IPS DF 4.7 (cell line): ENCODE measurements around the gene NID1.
"Not testable (repeated sequence)": the region's sequence is repeated elsewhere in the genome, so short reads cannot be mapped to it uniquely, and the experiment has no call there.

ENCODE experiments used
- DNase-seq: peaks from one replicate; pipeline ENCODE4 v3.0.0-alpha.2; 2013; ENCODE audit warnings: low spot score; ENCODE audit errors: extremely low read depth

Gene NID1

DNA sequence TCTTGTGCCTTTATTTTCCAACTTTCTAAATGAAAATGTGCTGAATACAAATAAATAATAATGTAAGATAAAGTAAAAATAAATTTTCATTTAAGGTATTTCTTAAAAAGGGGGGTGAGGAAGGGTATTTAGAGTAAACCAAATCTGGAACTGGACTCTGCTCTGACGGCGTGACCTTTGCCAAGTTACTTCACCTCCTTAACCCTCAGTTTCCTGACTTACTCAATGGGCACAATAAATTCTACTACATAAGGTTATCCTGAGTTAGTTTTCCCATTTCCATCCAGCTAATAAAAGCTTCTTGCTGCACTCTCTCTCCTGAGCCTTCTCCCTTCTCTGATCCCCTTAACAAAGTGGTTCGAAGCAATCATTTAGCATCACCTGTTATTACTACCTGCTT, 93.9 kb downstream of the NID1 start:
- DNase-seq: no peak

GRCh38 chr1:235968831-235969230, 96.1 kb downstream of the NID1 start:
- DNase-seq: no peak

DNA sequence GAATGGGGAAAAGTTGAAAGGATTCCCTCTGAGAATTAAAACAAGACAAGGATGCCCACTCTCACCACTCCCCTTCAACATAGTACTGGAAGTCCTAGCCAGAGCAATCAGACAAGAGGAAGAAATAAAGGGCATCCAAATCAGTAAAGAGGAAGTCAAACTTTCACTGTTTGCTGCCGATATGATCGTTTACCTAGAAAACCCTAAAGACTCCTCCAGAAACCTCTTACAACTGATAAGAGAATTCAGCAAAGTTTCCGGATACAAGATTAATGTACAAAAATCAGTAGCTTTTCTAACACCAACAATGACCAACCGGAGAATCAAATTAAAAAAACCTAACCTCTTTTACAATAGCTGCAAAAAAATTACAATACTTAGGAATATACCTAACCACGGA, 98.8 kb downstream of the NID1 start:
- DNase-seq: not testable (repeated sequence)

GRCh38 chr1:235960809-235961208, 104.1 kb downstream of the NID1 start:
- DNase-seq: no peak

DNA sequence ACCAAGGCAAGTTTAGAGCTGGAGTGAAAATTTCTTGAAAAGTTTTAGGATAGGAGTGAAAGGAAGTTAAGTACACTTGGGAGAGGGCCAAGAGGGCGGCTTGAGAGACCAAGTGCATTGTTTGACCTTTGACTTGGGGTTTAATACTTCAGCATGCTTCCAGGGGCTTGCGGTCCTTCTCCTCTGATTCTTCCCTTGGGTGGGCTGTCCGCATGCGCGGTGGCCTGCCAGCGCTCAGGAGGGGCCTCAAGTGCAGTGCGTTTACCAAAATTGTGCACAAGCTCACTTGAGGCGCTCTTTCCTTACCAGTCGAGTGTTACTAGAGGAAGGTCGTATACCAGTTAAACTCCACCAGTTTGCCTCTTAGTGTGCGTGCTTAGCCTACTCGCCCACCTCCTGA, 106.9 kb downstream of the NID1 start:
- DNase-seq: no peak

- no peak for DNase-seq
These were observed 109.1 kb downstream of the NID1 start for GRCh38 chr1:235955777-235956176.

DNA sequence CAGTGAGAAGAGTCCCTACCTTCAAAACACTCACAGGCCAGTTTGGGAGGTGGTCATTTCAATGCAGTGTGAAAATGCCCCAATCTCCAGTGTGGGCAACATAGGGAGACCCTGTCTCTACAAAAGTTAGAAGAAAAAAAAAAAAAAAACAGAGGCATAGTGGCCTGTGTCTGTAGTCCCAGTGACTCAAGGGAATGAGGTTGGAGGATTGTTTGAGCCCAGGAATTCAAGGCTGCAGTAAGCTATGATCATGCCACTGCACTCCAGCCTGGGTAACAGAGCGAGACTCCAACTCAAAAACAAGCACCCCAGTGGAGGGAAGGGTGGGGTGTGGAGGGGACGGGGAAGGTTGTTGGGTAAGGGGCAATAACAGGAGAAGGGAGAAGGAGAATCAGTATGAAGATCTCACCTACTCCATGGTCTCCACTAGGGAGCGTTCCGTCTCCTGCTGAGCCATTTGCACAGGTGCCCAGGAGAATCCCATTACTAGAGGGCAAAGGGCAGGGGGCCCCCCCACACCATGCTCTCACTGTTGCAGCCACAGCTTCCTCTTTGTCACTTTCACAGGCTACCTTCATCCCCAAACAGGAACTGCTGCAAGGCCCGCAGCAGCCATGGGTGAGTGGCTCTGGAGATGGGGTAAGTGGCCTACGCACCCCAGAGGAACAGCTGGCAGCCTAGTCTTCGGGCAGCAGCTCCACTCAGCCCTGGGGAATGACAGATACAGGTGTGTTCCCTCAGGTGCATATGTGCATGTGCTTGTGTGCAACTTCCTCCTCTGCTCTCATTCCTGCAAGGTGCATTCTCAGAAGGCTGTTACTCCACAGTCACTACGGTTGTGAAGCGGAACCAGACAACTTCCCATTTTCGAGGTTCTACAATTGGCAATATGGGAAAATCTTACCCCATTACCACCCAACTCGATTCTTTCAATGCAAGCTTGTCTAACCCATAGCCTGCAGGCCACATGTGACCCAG, 110.3 kb downstream of the NID1 start:
- DNase-seq: no peak

GRCh38 chr1:235953801-235954200, 111.1 kb downstream of the NID1 start:
- no peak for DNase-seq

GRCh38 chr1:235952950-235953615, 111.8 kb downstream of the NID1 start:
- no peak for DNase-seq

- DNase-seq: no peak
These were observed 113.2 kb downstream of the NID1 start for GRCh38 chr1:235951661-235952060.

DNA sequence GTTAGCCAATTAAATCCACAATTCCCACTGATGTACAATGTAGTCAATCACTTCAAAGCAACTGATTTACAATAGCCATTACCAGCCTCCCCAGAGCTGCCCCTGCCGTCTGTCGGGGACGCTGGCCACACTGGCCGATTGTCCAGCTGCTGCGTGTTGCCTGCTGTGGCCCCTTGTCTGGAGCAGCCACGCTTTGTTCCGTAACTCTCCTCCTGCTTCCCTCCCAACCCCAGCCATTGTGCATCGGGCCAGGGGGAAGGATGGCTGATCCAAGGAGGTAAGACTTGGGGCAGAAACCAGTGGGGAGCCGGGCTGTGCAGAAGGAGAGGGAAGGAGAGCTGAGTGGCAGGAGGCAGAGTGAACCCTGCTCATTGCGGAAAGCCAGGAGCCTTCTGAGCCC, 114.6 kb downstream of the NID1 start:
- no peak for DNase-seq

DNA sequence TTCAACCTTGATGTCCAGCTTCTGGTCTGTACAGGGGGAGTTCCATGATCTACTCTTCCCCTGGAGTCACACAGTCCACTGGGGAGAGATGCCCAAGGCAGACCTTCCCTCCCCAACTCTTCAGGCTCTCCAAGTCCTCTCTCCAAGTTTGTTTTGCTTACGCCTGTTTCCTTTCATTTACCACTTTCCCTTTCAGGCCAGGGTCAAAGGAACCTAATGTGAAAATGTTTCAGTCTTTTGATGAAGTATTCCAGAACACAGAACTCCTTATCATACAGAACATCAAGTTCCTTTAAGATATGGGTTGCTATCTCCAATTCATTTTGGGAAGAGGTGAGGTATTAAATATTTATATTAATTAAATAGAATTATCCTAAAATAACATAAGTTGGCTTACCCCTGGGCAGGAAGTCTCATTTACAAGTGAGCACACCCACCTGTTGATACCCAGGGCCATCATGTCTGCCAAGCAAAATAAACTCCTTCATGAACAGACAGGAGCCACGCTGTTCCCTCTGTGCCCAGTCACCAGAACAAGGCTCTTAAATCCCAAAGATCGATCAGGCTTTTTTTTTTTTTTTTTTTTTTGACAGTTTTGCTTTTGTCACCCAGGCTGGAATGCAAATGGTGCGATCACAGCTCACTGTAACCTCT, 116.0 kb downstream of the NID1 start:
- DNase-seq: no peak

- DNase-seq: no peak
These were observed 116.9 kb downstream of the NID1 start for GRCh38 chr1:235947989-235948388.

- no peak for DNase-seq
These were observed 118.3 kb downstream of the NID1 start for GRCh38 chr1:235946571-235946981.

DNA sequence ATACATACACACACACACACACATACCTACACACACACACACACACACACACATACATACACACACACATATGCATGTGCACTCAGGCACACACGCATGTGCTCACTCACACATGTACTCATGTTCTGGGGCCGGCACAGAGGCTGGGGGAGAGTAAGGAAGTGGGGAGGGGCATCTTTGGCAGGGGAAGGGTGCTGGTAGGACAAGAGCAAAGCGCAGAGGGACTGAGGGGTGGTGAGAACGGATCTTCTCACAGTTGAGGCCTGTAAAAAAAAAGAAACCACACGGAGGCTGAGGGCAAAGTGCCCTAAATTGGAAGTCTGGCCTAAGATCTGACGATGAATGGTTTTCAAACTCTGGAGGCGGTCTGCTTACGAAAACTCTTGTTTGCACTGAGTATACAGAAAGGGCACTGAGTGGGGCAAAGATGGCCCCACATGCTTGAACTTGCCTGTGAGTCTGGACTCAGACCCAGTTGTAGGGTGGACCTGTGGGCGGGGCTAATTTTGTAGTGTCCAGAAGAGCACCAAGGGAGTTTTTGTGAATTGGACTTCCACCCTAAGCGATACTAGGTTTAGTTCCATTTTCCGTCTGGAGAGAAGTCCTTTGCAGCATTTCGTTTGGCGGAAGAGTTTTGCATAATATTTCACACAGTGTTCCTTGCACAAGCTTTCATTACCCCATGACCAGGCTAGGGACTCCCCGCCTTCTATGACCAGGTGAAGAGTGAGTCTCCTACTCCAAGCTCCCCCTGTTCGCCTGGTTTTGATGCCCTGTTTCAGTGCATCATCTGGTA, 118.9 kb downstream of the NID1 start:
- no peak for DNase-seq

DNA sequence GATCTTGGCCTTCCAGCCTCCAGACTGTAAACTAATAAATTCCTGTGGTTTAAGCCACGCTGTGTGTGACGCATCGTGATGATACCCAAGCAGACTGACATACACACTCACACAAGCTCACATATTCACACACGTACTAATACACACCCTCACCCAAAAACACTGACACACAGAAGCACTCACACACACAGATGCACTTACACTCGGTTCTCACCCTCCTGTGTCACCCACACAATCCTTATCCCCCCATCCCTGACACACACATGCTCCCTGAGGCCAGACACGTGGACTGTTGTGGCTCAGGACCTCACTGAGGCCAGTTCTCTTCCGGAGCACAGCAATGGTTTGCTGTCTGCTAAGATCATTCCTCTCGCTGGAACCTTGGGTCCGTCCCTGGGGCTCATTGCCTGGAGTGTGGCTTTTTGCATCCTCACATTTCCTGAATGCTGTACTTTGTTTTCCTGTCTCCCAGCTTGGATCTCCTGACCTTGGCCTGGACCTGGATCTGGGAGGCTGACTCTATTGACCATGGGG, 121.2 kb downstream of the NID1 start:
- DNase-seq: no peak

- DNase-seq: no peak
These were observed 121.8 kb downstream of the NID1 start for GRCh38 chr1:235942979-235943575.

GRCh38 chr1:235942625-235942934, 122.3 kb downstream of the NID1 start:
- no peak for DNase-seq

DNA sequence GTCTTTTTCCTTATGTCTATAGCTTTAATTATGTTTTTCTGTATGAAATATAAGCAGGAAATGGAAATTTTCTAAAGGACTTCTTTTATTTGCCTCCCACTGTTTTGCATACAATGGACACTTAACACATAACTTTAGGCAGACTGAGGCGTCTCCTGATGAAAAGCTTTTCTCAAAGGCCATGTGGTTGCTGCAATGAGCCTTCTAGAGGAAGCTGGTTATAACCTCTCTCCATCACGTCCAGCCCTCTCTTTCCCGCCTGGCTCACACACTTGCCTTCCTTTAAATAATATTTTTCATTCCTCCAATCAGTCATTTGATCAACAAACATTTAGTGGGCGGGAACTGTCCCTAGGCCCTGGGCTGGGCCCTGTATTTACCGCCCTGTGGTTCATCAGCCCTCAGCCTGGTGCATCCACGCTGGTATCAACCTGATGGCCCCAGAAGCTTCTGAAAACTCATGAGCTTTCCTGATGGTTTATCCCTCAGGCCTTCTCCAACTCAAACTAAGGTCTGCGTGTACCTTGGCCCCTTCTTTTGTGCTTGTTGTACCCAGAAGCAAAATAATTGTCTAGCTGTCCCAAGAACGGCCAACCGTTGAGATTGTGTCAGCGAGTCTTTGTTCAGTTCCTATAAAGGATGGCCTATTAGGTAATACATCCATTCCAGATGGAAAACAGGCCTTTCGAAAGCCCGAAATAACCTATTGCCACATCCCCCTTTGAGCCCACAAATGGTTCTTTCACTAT, 122.8 kb downstream of the NID1 start:
- no peak for DNase-seq

DNA sequence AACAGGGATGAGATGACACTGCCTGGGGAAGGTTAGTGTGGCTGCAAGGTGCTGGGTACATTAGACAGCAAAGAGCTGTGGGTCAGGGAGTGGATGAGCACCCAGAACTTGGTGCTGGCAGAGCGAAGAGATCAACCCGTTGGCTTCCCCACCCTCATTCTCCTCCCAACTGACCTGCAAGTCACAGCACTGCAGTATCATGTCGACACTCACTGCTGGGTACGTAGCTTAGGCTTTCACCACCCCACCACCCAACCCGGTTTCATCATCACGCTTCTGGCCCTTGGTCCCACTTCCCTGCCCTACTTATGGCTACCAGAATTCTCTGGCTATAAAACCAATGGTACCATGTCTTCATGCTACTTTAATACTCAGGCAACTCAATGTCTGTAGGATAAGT, 124.6 kb downstream of the NID1 start:
- DNase-seq: no peak
